Stimulated activated CD4-positive, alpha-beta T cell treated with anti-CD3 and anti-CD28 coated beads, Interleukin-4, amount 100 ng/mL, for 24 hours (primary cell): ENCODE data around the gene CTNNB1.

ENCODE experiments used
- DNase-seq: peaks from one replicate; pipeline ENCODE4 v3.0.0-alpha.2; 2020

Gene CTNNB1

GRCh38 chr3:41193794-41194539 is 5.3 kb upstream of the CTNNB1 start:
- no peak for DNase-seq

GRCh38 chr3:41194701-41195100 is 4.6 kb upstream of the CTNNB1 start:
- no peak for DNase-seq

GRCh38 chr3:41195946-41196345 is 3.4 kb upstream of the CTNNB1 start:
- DNase-seq = no peak

- DNase-seq = no peak
Observed at GRCh38 chr3:41196499-41197410, 2.5 kb upstream of the CTNNB1 start.

GRCh38 chr3:41198046-41198445 is 1.3 kb upstream of the CTNNB1 start:
- DNase-seq = no peak

GRCh38 chr3:41198526-41198925 is 779 bp upstream of the CTNNB1 start:
- peak; percentile 23 for DNase-seq

- peak; percentile 37 for DNase-seq
Observed at GRCh38 chr3:41199866-41200668, 762 bp downstream of the CTNNB1 start.

- DNase-seq = no peak
Observed at GRCh38 chr3:41200669-41201021, 1.3 kb downstream of the CTNNB1 start.

- DNase-seq = no peak
Observed at GRCh38 chr3:41202075-41202833, 2.9 kb downstream of the CTNNB1 start.

GRCh38 chr3:41202834-41203345 is 3.6 kb downstream of the CTNNB1 start:
- no peak for DNase-seq

GRCh38 chr3:41204369-41204768 is 5.1 kb downstream of the CTNNB1 start:
- DNase-seq = no peak

- DNase-seq = no peak
Observed at GRCh38 chr3:41205591-41205990, 6.3 kb downstream of the CTNNB1 start.

- no peak for DNase-seq
Observed at GRCh38 chr3:41207355-41207754, 8.1 kb downstream of the CTNNB1 start.

- no peak for DNase-seq
Observed at GRCh38 chr3:41208507-41209220, 9.4 kb downstream of the CTNNB1 start.

- no peak for DNase-seq
Observed at GRCh38 chr3:41209646-41210045, 10.3 kb downstream of the CTNNB1 start.

GRCh38 chr3:41210966-41211365 is 11.7 kb downstream of the CTNNB1 start:
- DNase-seq = no peak

- no peak for DNase-seq
Observed at GRCh38 chr3:41212088-41212487, 12.8 kb downstream of the CTNNB1 start.

- DNase-seq = no peak
Observed at GRCh38 chr3:41213588-41213987, 14.3 kb downstream of the CTNNB1 start.

GRCh38 chr3:41216422-41216821 is 17.1 kb downstream of the CTNNB1 start:
- DNase-seq = no peak

GRCh38 chr3:41216993-41217392 is 17.7 kb downstream of the CTNNB1 start:
- no peak for DNase-seq

GRCh38 chr3:41219424-41219823 is 20.1 kb downstream of the CTNNB1 start:
- no peak for DNase-seq
